DND-41 (cell line): ENCODE data around the gene GPD1L.
A peak's percentile ranks its signal among the peaks of the same experiment; 100 is the strongest.

Source experiments
- CTCF ChIP-seq: IDR thresholded peaks from 2 replicates; pipeline ENCODE4 v1.5.1; 2012; ENCODE audit warnings: borderline replicate concordance, low read length, moderate library complexity, mild to moderate bottlenecking; ENCODE audit not compliant: poor library complexity, severe bottlenecking; ENCODE audit errors: extremely low read depth
- EZH2 ChIP-seq: IDR thresholded peaks from 3 replicates; pipeline ENCODE4 v1.6.1; 2012; ENCODE audit warnings: borderline replicate concordance, low read depth, mild to moderate bottlenecking, moderate library complexity, low read length, inconsistent platforms; ENCODE audit not compliant: severe bottlenecking

DNA sequence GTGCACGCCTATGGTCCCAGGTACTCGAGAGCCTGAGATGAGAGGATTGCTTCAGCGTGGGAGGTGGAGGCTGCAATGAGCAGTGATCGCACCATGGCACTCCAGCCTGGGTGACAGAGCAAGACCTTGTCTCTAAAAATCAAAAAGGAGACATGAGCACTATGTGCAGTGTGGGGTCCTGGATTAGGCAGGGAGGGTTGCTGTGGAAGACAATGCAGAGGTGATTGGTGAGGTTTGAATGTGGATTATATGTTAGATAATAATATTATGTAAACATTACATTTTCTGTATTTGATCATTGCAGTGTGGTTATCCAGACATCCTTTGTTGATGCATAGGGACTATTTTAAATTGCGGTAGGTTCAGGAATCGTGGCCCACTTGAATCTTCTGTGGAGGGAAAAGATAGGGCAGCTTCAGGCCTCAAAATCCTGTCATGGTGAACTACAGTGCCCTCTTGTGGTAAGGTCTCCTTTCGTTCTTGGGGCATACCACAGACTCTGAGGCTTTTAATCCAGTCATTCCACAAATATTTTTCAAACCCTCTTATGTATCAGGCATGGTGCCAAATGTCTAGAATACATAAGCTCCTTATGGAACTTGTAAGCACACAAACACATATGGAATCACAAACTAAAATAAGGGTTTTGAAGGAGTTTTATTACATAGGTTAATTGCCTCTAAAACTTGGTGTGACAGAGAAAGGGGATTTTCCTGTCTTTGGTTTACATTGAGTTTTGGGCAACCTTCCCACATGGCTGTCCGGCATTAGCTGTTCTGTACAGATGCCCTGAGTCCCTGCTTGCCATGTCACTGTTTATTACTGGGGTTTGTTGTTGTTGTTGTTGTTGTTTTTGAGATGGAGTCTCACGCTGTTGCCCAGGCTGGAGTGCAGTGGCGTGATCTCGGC, 37.7 kb downstream of the GPD1L start:
- TF ChIP-seq CTCF, result peak; percentile 86
- TF ChIP-seq EZH2, result no peak
